ENCODE measurements around the gene ITPRID2.

- no peak for TF ChIP-seq CTCF (IDR thresholded peaks at IDR 0.05)
- no peak for TF ChIP-seq EZH2 (IDR thresholded peaks at IDR 0.05; ENCODE audit: borderline replicate concordance, insufficient read depth, low read depth, low read length, poor library complexity, severe bottlenecking)
Observed at GRCh38 chr2:181851726-181852125, 39.8 kb upstream of the ITPRID2 start.
